GM18519 (cell line): ENCODE results near the gene PDE7B.
"Not testable (repeated sequence)": the region's sequence is repeated elsewhere in the genome, so short reads cannot be mapped to it uniquely, and the experiment has no call there.

ENCODE experiments used
- ATAC-seq: cut with Tn5 transposase; IDR thresholded peaks from one replicate; pipeline ENCODE4 v1.9.1; 2021; ENCODE audit warnings: mild to moderate bottlenecking, moderate library complexity; ENCODE audit not compliant: unreplicated experiment, low FRiP score

The PDE7B gene

GRCh38 chr6:136090929-136091328 lies 239.4 kb downstream of the PDE7B start:
- ATAC-seq: no peak

DNA sequence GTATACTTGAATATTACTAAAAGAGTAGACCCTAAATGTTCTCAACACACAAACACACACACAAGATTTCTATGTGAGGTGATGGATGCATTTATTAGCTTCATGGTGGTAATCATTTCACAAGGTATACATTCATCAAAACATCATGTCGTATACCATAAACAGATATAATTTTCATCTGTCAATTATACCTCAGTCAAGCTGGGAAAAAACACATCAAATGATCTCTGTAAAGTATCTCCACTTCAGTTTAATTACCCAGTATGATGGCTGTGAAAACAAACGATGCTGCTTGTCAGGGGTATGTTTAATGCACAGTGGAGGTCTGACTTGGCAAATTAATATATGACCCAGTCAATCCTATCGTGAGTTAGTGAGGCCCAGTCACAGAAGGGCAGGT lies 241.4 kb downstream of the PDE7B start:
- ATAC-seq: no peak

GRCh38 chr6:136093835-136094234 lies 242.3 kb downstream of the PDE7B start:
- ATAC-seq: no peak

GRCh38 chr6:136094812-136095211 lies 243.3 kb downstream of the PDE7B start:
- no peak for ATAC-seq

- no peak for ATAC-seq
Observed at GRCh38 chr6:136095986-136096385, 244.5 kb downstream of the PDE7B start.

- ATAC-seq: no peak
Observed at GRCh38 chr6:136102991-136103688, 251.6 kb downstream of the PDE7B start.

DNA sequence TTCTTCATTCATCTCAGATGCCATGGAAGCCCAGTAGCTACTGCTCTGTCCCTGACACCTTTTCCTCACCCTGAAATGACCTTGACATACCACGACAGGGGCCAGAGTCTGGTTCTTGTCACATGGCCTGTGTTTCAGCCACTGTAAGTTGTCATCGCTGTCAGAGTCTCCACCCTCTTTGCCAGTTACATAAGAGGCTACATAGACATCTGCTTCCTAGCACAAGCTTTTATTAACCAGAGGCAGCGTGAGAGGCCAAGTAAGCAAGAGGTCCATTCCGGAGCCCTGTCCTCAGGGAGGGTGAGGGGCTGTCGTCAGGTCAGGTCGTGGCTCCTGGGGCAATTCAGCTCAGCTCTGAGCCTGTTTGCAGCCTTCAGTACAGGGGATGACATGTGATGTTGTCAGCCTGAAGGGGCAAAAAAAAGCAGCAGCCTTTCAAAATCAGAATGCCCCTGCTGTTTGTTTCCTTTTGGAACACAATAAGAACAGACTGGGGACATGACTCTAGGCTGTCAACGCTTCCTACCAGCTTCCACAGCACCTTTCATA lies 252.3 kb downstream of the PDE7B start:
- ATAC-seq: no peak

DNA sequence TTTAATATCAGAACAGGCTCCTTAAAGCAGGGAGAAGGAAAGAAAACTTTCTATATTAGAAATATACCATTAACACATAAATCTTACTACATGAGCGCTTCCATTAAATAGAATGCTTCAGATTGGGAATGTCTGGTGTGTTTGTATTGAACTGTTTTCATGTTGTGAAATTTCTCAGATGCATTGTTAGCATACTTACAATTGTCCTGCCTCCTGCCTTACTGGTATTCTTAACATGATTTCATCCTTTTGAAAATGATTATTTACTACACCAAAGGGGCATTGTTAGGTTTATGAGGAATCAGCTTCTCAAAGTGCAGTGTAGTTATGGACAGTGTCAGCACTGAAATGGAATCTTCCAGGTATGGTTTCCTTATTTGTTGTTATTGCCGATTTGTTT lies 253.1 kb downstream of the PDE7B start:
- no peak for ATAC-seq

DNA sequence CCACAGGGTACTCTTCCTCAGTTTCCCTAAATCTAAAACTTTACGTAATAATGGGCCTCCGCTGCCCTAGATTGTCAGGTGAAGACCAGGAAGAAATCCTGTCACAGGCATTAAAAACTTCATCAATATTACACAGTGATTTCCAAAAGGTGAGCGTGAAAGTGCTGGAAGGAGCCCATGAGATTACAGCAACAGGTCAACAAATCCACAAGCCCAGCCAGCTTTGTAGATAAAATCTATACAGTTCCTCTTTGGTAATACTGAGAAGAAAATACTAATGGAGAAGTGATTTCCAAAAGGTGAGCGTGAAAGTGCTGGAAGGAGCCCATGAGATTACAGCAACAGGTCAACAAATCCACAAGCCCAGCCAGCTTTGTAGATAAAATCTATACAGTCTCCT lies 254.3 kb downstream of the PDE7B start:
- not testable (repeated sequence) for ATAC-seq

DNA sequence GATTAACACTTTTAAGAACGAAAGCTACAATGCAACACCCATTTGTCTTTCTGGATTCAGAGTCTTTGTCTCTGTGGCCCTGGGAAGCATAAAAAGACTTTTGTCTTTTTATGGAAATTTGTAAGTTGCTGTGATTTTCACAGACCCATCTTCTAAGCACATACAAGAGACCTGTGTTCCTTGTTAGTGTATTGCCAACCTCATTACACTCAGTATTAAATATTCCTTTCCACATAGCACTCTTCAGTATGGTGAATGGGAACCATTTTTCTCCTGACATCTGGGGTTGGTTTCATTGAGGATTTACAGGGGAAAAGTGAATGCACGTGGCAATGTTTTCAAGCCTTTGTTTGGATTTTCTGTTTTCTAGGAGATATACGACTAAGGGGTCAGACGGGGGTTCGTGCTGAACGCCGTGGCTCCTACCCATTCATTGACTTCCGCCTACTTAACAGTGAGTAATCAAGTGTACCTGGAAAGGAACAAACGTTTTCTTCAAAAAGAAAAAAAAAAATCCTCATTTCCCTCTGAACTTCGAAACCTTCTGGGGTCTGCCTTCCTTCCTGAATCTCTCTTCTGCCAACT lies 257.0 kb downstream of the PDE7B start:
- no peak for ATAC-seq

DNA sequence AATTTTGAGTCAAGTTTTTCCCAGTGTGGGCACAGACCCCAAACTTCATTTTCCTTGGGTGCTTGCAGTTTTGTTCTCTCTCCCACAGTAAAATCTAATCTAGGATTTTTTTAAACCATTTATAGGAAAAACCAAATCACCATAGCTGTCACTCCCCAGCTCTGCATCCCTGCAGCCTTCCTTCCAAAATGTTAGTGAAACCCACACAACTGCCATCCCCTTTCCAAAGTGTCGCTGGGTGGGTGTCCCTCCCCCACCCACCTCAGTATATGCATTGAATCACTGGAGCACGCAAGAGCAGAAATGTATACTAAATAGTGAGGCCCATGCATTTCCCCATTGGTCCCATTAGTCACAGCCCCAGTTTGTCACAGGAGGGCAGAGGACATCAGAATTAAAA lies 260.3 kb downstream of the PDE7B start:
- no peak for ATAC-seq

DNA sequence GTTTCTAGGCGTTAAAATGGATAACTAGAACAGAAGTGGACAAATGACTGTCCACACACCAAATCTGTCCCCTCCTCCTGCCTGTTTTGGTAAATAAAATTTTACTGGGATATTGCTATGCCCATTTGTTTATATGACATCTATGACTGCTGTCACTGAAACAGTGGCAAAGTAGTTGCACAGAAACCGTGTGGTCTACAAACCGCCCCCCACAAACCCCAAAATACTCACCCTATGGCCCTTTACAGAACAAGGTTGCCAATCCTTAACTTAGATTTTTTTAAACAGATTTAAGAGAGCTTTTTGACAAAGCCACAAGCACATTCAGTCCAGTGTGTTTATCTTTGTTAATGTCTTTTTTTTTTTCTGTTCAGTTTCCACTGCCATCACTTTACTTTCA lies 260.8 kb downstream of the PDE7B start:
- no peak for ATAC-seq

DNA sequence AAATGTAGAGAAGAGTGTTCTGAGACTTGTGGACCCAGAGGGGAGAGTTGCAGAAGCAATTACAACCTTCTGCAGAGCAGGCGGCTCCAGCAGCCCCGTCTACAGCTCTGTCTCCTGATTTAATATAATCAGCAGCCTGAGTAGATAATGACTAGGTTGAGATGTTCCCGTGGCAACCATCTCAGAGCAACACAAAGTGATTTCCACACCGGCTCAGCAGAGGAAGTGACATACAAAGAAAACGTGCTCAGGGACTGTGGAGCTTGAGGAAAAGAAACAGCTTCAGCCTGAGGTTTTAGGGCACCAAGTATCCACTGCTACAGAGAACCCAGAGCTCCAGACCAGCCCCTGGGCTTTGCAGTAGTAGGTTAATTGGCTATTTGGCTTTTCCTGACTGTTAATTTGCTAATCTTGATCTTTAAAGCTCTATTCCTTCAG lies 262.3 kb downstream of the PDE7B start:
- no peak for ATAC-seq

DNA sequence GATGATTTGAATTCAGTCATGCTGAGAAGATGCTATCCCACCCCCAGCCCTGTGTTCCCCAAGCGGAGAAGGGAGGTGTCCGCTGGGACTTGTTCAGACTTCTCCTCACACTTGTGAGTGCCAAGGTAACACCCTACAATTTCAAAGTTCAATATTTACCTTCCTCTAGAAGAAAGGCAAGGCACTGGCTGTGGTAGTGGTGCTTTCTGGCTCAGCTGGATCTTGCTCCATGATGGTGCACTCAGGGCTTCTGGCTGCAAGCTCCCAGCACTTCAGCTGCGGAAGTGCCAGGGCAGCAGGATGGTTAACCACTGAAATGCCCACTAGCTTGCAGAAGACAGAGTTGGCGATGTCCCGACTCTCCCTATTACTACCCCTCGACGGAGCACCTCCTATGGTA lies 263.2 kb downstream of the PDE7B start:
- ATAC-seq: no peak

- no peak for ATAC-seq
Observed at GRCh38 chr6:136115941-136116340, 264.4 kb downstream of the PDE7B start.

GRCh38 chr6:136117081-136117480 lies 265.6 kb downstream of the PDE7B start:
- ATAC-seq: no peak

- no peak for ATAC-seq
Observed at GRCh38 chr6:136118787-136119186, 267.3 kb downstream of the PDE7B start.

GRCh38 chr6:136123468-136123867 lies 272.0 kb downstream of the PDE7B start:
- no peak for ATAC-seq

- no peak for ATAC-seq
Observed at GRCh38 chr6:136125585-136125984, 274.1 kb downstream of the PDE7B start.

DNA sequence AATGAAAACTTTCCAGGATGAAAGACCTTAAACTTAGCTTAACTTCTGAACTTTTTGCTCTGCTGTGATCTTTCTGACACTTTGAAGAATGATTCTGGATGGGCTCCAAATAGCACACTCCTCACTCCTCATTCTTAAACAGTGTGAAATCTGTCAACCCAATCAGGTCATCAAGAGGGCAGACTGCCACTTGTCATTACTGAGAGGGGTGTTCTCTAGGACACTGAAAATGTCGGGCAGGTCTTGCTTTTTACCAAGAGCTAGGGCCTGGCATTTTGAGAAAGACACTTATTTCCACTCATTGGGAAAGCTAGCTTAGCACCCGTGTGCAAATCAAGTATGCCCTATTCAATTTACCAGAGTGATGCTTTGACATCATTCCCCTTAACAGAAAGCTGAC lies 276.4 kb downstream of the PDE7B start:
- no peak for ATAC-seq

GRCh38 chr6:136129365-136129764 lies 277.9 kb downstream of the PDE7B start:
- no peak for ATAC-seq

DNA sequence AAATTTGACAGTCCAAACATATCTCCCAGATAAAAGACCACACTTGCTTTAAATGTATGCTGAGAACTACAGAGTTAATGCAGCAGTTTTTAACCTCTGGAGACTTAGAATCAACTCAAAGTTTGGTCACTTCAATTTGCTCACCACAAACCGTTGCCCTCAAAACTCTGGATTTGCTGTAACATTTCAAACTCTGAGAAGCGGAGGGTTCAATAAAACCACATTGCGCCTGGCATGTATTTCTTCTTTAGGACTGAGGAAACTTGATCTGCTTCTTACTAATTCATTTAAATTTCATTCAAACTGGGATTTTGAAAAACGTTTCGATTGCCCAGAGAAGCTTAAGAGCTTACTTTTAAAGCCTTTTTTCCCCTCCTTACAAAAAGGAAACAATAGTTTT lies 282.8 kb downstream of the PDE7B start:
- no peak for ATAC-seq
